Endothelial cell of umbilical vein (primary cell): ENCODE measurements around the gene MYOZ3. TPM values are rescaled to one million over a fixed set of nuclear protein-coding genes. Genes with fewer than 3 reads are reported as not detected.
A peak's percentile ranks its signal among the peaks of the same experiment; 100 is the strongest.

Experiments
- BruUV-seq: library from RNA; stranded (reverse); fragments of 400-500 nt; replicated peaks from 2 replicates; lab custom pipeline; 2021; lab: Mats Ljungman, UMichigan
- CTCF ChIA-PET: fragments of 300-600, 350-600 bp; sonication (Branson Sonifier 250); formaldehyde crosslinking; loops from one replicate; lab custom pipeline; 2021; ENCODE audit warnings: antibody characterized with exemption, inconsistent platforms; lab: Charles Lee
- POLR2A ChIA-PET: fragments of 300-600, 350-600 bp; sonication (Branson Sonifier 250); formaldehyde crosslinking; loops from one replicate; lab custom pipeline; 2021; ENCODE audit warnings: antibody characterized with exemption, inconsistent platforms; lab: Charles Lee
- DNase-seq: peaks from one replicate; pipeline ENCODE4 v3.0.0-alpha.2; 2011; ENCODE audit warnings: low read depth, low spot score
- FAIRE-seq: peaks from 2 replicates; lab custom pipeline; 2011; peaks lifted over from hg19 to GRCh38; lab: Jason Lieb, UNC
- H2AFZ ChIP-seq: 2 replicates; pipeline ENCODE4 v1.6.0; 2012; ENCODE audit warnings: low read depth, low read length, control low read depth, inconsistent platforms
- H3K27ac ChIP-seq: 2 replicates; pipeline ENCODE4 v1.5.1; 2011; ENCODE audit warnings: low read depth, mild to moderate bottlenecking, control low read depth, low read length, moderate library complexity; ENCODE audit not compliant: insufficient read depth
- H3K27me3 ChIP-seq, 2 experiments: 2 replicates each; pipeline versions ENCODE4 v1.6.0 to v1.6.1; 2011; ENCODE audit warnings: low read length in 2 of 2, mixed read lengths in 1 of 2; ENCODE audit not compliant: control insufficient read depth in 2 of 2, insufficient read depth in 2 of 2
- H3K36me3 ChIP-seq, 2 experiments: 2 replicates in 1 of 2; 3 replicates in 1 of 2; pipeline ENCODE4 v1.5.1; 2011; ENCODE audit warnings: low read length in 2 of 2, mild to moderate bottlenecking in 1 of 2, moderate library complexity in 1 of 2; ENCODE audit not compliant: control insufficient read depth in 2 of 2, insufficient read depth in 2 of 2; ENCODE audit errors: extremely low read depth in 1 of 2
- H3K4me1 ChIP-seq: 3 replicates; pipeline ENCODE4 v1.5.1; 2011; ENCODE audit warnings: mild to moderate bottlenecking, low read length; ENCODE audit not compliant: control insufficient read depth, insufficient read depth; ENCODE audit errors: extremely low read depth
- H3K4me2 ChIP-seq: 2 replicates; pipeline ENCODE4 v1.6.1; 2011; ENCODE audit warnings: low read length, control low read depth, mixed read lengths; ENCODE audit not compliant: insufficient read depth
- H3K4me3 ChIP-seq, 3 experiments: fragments of 200-600 bp in 1 of 3; sonication (generic), shearing (Covaris generic) in 1 of 3; replicated peaks in 1 of 3; 2 replicates each; pipeline ENCODE4 v1.5.1; 2011 to 2016; ENCODE audit warnings: control low read depth in 3 of 3, low read length in 3 of 3, mild to moderate bottlenecking in 2 of 3, inconsistent platforms in 1 of 3, low read depth in 1 of 3, moderate library complexity in 1 of 3; ENCODE audit not compliant: insufficient read depth in 1 of 3
- H3K79me2 ChIP-seq: 2 replicates; pipeline ENCODE4 v1.6.0; 2012; ENCODE audit warnings: low read length, inconsistent platforms; ENCODE audit not compliant: control insufficient read depth, insufficient read depth
- H3K9ac ChIP-seq: replicated peaks from 2 replicates; pipeline ENCODE3; 2011; ENCODE audit warnings: low read length, control low read depth; ENCODE audit not compliant: insufficient read depth; ENCODE audit errors: extremely low read depth
- H3K9me1 ChIP-seq: replicated peaks from 3 replicates; pipeline ENCODE4 v1.6.0; 2011; ENCODE audit warnings: mild to moderate bottlenecking, low read length; ENCODE audit not compliant: control insufficient read depth, insufficient read depth; ENCODE audit errors: extremely low read depth
- H3K9me3 ChIP-seq: replicated peaks from 2 replicates; pipeline ENCODE4 v1.5.1; 2012; ENCODE audit warnings: low read length, inconsistent platforms; ENCODE audit not compliant: control insufficient read depth, insufficient read depth
- H4K20me1 ChIP-seq: replicated peaks from 2 replicates; pipeline ENCODE3; 2011; ENCODE audit warnings: mild to moderate bottlenecking, low read length; ENCODE audit not compliant: control insufficient read depth, insufficient read depth; ENCODE audit errors: extremely low read depth
- CTCF ChIP-seq, 2 donors: IDR thresholded peaks; 1 replicate in 1 of 2; 2 replicates in 1 of 2; pipeline ENCODE4 v1.5.1; 2011; ENCODE audit warnings: low read length in 2 of 2, mild to moderate bottlenecking in 2 of 2, moderate library complexity in 2 of 2, control low read depth in 1 of 2, inconsistent platforms in 1 of 2, low read depth in 1 of 2; ENCODE audit not compliant: insufficient read depth in 1 of 2; ENCODE audit errors: extremely low read depth in 1 of 2
- EZH2 ChIP-seq: IDR thresholded peaks from 2 replicates; pipeline ENCODE4 v1.6.1; 2012; ENCODE audit warnings: borderline replicate concordance, low read depth, mild to moderate bottlenecking, moderate library complexity, low read length, inconsistent platforms; ENCODE audit not compliant: severe bottlenecking
- FOS ChIP-seq: IDR thresholded peaks from 2 replicates; pipeline ENCODE4 v1.6.1; 2011; ENCODE audit warnings: mild to moderate bottlenecking, low read length, moderate library complexity, borderline replicate concordance; ENCODE audit not compliant: insufficient read depth
- GATA2 ChIP-seq: IDR thresholded peaks from 2 replicates; pipeline ENCODE4 v1.7.0; 2011; ENCODE audit warnings: low read depth, mild to moderate bottlenecking, moderate library complexity, mixed read lengths, low read length; ENCODE audit not compliant: insufficient read length, insufficient read depth
- JUN ChIP-seq: IDR thresholded peaks from 2 replicates; pipeline ENCODE4 v1.6.1; 2011; ENCODE audit warnings: borderline replicate concordance, low read depth; ENCODE audit not compliant: insufficient read length, insufficient read depth
- MAX ChIP-seq: IDR thresholded peaks from 2 replicates; pipeline ENCODE4 v1.6.1; 2011; ENCODE audit not compliant: insufficient read depth, insufficient read length
- MYC ChIP-seq: IDR thresholded peaks from one replicate; pipeline ENCODE4 v1.6.1; 2011; ENCODE audit warnings: mild to moderate bottlenecking, low read depth, low read length
- POLR2A ChIP-seq: IDR thresholded peaks from 2 replicates; pipeline ENCODE4 v1.6.1; 2012; ENCODE audit warnings: low read depth, mild to moderate bottlenecking, control low read depth, low read length
- POLR2AphosphoS5 ChIP-seq: IDR thresholded peaks from 2 replicates; pipeline ENCODE4 v1.6.1; 2012; ENCODE audit warnings: low read depth, mild to moderate bottlenecking, control low read depth, low read length, moderate library complexity; ENCODE audit not compliant: insufficient read depth
- dilution Hi-C: fragments of 300-500 bp; cut with MboI; formaldehyde crosslinking; loops from one replicate; pipeline ENCODE4 v1.15.0; 2019; ENCODE audit warnings: low sequenced_read_pairs; ENCODE audit not compliant: extremely low pct_ligation_motif_present
- intact Hi-C: fragments of 100-400 bp; cut with micrococcal nuclease; formaldehyde crosslinking; loops from one replicate; pipeline ENCODE4 v1.10.0; 2022
- polyA plus RNA-seq, 4 experiments: library from polyadenylated mRNA; depleted of rRNA in 3 of 4; stranded (reverse) in 3 of 4; unstranded in 1 of 4; fragments of >200 nt; gene quantifications; 2 replicates each; pipeline versions ENCODE4 v1.2.1 to v1.2.3, GENCODE V29; 2011 to 2012; ENCODE audit warnings: missing spikeins in 1 of 4
- total RNA-seq: library from RNA; stranded (reverse); gene quantifications from 2 replicates; pipeline ENCODE4 v1.2.3, GENCODE V29; 2021

MYOZ3 gene
- total and polyA plus RNA-seq, 2 donors (not counting 3 experiments of a cell fraction or from before 2014, with no cell fraction given) = 0.43 to 1.1 TPM

- no peaks in the 10 kb centered on the region for H3K36me3 ChIP-seq
- H3K27me3 ChIP-seq = no peaks in the 10 kb centered on the region
- peaks cover 45% of the 10 kb centered on the region for H3K4me1 ChIP-seq
- H3K9me1 ChIP-seq = no peaks in the 10 kb centered on the region
- FAIRE-seq (no peak), DNase-seq (peak; percentile 77)
- BruUV-seq = no TSS peak
- POLR2A ChIA-PET = no interaction called here
- dilution Hi-C loops = no loop called here
- intact Hi-C loops = no loop called here
- CTCF ChIA-PET = interaction anchor here (1.2 kb wide), 1 partner anchor 12 kb away, joined by 4 read pairs; no protein-coding TSS in a partner anchor
- no peak overlapping the region for H3K4me2 ChIP-seq
- no peaks in the 10 kb centered on the region for H4K20me1 ChIP-seq
- H3K4me3 ChIP-seq = no peak overlapping the region
- H3K9me3 ChIP-seq = no peaks in the 10 kb centered on the region
- H3K79me2 ChIP-seq = no peaks in the 10 kb centered on the region
- TF ChIP-seq CTCF (IDR thresholded peaks at IDR 0.05; ENCODE audit: extremely low read depth in 1 of 2, insufficient read depth in 1 of 2, low read depth in 1 of 2, low read length in 2 of 2) (no peak), JUN (no peak), MAX (no peak), MYC (no peak), EZH2 (no peak), GATA2 (no peak), FOS (no peak), POLR2A (no peak), POLR2AphosphoS5 (no peak)
- H3K27ac ChIP-seq = no peak overlapping the region
- no peak overlapping the region for H2AFZ ChIP-seq
- H3K9ac ChIP-seq = no peak overlapping the region
Measured at GRCh38 chr5:150615141-150615699, 45.8 kb upstream of the MYOZ3 start.
